HEK293T (cell line): ENCODE data around the gene SLC9C2.

Experiments used
- ELF4 ChIP-seq: fragments of 450-650 bp; IDR thresholded peaks from 2 replicates; pipeline ENCODE4 v1.6.1; 2017; ENCODE audit warnings: antibody characterized with exemption
- FOXA1 ChIP-seq: fragments of 450-650 bp; IDR thresholded peaks from 2 replicates; pipeline ENCODE4 v1.6.1; 2016; ENCODE audit warnings: mild to moderate bottlenecking
- SUZ12 ChIP-seq: fragments of 450-650 bp; IDR thresholded peaks from 2 replicates; pipeline ENCODE4 v1.6.1; 2016; ENCODE audit warnings: mild to moderate bottlenecking

- TF ChIP-seq SUZ12, result no peak
- no peak for TF ChIP-seq FOXA1
- no peak for TF ChIP-seq ELF4
Measured at GRCh38 chr1:173459885-173460284, 143.0 kb downstream of the SLC9C2 start.
